ENCODE data around the gene C16orf74. TPM values are rescaled to one million over a fixed set of nuclear protein-coding genes. Genes with fewer than 3 reads are reported as not detected.

The C16orf74 gene
- polyA plus RNA-seq, 1 donor = 1.8 TPM

GRCh38 chr16:85746460-85747215 is 4.3 kb downstream of the C16orf74 start:
- DNase-seq = no peak

GRCh38 chr16:85738923-85739715 is 11.8 kb downstream of the C16orf74 start:
- DNase-seq = no peak

GRCh38 chr16:85736921-85737320 is 14.0 kb downstream of the C16orf74 start:
- no peak for DNase-seq

GRCh38 chr16:85735946-85736345 is 14.9 kb downstream of the C16orf74 start:
- DNase-seq = no peak

- DNase-seq = no peak
These were observed 15.7 kb downstream of the C16orf74 start for GRCh38 chr16:85735225-85735635.

DNA sequence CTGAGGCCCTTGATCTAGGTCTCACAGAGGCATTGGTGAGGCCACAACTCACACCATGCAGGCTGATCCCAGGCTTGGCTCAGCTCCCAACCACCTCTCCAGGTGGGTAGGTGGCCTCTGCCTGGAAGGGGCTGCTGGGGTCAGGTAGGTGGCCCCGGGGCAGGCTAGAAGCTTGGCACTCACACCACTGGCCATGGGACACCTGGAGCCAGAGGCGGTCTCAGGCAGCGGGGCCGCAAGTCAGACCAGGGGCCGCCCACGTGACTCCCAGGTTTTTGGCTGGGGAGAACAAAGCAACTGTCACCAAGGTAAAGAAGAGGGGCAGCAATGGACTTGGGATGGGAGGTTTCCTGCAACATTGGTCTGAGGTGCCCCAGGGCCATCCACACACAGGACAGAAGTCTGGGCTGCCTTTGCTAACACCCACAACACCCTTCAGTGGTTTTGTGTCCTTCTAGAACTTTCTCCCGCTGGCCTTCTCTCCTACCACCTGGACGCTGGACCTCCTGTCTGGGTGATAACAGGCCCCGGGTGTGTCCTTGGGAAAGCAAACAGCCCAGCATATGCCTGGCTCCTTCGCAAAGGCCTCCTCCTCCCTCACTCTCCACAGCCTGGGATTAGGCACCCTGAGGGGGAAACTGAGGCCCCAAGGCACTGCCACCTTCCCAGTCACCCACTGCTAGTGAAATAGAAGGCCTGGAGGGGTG is 16.4 kb downstream of the C16orf74 start:
- DNase-seq = no peak

DNA sequence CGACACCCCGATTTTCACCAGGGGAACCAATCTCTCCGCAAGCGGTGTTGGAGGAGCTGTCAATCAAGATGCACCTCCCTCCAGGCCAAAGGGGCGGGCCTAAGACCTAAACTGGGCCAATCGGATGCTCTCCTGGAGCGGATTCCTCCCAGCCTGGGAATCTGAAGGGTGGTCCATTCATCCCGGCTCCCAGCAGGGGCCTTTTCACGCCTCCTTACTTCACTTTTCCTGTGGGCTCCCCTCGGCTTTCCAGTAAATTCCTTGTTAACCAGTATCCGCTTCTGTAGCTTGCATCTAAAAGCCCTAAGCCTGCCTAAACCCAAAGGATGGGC is 17.1 kb downstream of the C16orf74 start:
- no peak for DNase-seq

GRCh38 chr16:85733155-85733838 is 17.6 kb downstream of the C16orf74 start:
- DNase-seq = no peak

DNA sequence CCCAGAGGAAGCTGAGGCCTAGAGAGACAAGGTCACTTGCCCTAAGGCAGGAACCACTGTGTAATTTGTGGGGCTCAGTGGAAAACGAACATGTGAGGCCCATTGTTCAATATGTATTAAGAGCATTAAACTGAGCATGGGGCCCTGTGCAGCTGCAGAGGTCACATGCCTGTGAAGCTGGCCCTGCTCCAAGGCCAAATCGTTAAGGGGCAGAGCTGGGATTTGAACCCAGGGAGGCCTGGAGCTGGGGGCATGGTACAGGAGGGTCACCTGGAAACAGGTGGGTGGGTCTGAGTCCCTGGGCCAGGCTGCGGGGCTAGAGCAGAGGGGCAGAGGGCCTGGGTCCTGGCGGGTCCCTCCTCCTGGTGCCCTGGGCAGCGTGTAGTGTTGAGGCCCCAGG is 19.7 kb downstream of the C16orf74 start:
- DNase-seq = no peak

DNA sequence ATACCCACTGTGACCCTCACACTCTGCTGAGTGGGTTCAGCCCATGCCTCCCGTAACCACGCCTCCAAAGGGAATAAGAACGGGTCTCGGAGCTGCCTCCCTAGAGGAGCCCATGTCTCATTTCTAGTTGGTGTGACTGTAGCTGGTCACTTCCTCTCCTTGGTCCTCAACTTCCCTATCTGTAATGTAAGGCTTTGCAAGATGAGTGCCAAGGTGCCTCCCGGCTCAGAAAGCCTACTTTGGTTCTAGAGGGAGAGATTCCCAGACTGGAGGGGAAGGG is 20.8 kb downstream of the C16orf74 start:
- no peak for DNase-seq

- no peak for DNase-seq
These were observed 21.3 kb downstream of the C16orf74 start for GRCh38 chr16:85729452-85730185.

GRCh38 chr16:85728879-85729278 is 22.0 kb downstream of the C16orf74 start:
- DNase-seq = no peak

GRCh38 chr16:85724936-85725335 is 26.0 kb downstream of the C16orf74 start:
- no peak for DNase-seq

DNA sequence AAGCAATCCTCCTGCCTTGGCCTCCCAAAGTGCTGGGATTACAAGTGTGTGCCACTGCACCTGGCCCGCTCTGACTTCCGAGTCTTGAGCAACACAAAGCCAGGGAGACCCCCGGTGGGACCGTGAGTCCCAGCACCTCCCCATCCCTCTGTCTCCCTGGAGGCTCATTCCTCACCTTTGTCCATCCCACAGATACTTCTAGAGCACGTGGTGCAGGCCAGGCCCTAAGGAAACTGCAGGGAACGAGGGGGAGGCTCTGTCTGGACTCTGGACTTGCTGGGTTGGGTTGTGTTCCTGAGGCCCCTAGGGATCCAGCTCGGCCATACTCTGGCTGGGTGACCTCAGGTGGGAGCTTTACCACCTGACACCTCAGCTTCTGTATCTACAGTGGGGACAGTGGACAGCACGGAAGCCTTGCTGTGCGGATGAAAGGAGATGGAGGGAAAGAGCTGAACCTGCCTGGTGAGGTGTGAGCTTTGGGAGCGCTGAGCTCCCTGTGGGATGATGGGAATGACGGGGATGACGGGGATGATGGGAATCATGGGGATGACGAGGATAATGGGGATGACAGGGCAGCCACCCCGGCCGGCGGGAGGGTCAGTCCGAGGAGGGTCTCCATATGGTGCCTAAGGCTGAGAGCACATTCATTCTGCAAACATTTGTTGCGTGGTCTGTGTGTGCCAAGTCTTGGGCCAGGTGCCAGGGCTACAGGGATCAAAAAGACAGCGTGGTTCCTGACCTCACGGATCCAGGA is 26.6 kb downstream of the C16orf74 start:
- DNase-seq = no peak

DNA sequence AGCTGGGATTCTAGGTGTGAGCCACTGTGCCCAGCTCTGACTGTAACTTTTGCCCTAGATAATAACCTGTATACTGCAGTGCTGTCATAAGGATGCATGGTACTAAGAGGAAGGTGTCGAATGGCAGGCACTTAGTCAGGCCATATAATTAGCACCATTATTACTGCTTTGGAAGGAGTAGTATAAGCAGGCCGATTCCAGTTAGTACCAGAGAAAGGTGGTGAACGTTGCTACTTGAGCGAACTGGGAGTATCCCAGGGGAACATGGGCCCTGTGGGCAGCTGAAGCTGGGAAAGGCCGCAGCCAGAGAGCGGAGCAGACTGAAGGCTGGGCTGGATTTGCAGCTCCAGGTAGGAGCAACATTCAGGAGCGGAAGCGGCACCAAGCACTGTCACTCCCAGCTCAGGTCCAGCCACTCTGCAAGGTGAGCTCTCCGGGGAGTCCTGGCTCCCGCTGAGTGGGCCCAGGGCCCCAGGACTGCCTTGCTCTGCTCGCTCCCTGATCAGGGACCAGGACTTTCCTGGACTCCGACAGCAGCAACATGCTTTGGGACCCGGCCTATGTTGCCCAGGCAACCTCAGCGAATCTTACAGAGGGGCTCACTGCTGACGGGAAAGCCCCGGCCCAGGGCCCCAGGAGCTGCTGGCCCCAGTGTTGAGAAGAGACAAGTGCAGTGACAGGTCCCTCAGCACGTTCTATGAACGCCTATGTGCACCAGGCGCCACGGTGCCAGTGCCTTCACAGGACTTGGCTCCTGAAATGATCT is 28.6 kb downstream of the C16orf74 start:
- DNase-seq = no peak

DNA sequence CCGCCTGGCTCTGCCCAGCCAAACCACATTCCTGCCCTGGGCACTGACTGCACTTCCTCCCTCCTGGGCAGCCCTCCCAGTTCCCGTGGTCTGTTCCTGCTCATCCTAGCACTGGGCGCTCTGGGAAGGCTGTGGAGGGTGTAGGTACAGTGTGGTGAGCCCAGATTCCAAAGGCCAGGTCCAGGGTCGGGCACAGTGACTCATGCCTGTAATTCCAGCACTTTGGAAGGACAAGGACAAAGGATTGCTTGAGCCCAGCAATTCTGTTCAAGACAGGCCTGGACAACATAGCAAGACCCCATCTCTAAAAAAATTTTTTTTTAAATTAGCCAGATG is 30.6 kb downstream of the C16orf74 start:
- no peak for DNase-seq

GRCh38 chr16:85719605-85720301 is 31.1 kb downstream of the C16orf74 start:
- DNase-seq = no peak

DNA sequence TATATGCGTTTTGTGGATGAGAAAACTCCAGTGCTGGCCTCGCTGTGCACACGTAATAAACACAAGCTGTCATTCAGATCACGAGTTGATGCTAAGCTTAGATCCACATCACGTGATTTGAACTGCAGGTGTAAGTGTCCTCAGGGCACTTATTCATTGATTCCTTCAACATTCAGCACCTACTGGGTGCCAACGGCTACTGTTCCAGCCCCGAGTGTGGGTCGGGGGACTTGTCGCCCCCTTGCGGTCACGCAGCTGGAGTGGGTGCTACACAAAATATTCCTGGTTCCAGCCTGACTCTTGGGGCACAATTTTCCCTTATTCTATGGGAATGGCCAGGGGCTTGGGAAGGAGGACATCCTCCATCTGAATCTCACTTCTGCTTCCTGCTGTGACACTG is 32.2 kb downstream of the C16orf74 start:
- DNase-seq = no peak

- no peak for DNase-seq
These were observed 32.8 kb downstream of the C16orf74 start for GRCh38 chr16:85718153-85718477.

- DNase-seq = peak; percentile 60
These were observed 33.3 kb downstream of the C16orf74 start for GRCh38 chr16:85717393-85718152.

Data from hindlimb muscle (tissue), 1 donor.